CD4-positive, CD25-positive, alpha-beta regulatory T cell (primary cell): Measurements from ENCODE around the gene TMEM87B. TPM values are rescaled to one million over a fixed set of nuclear protein-coding genes. Genes with fewer than 3 reads are reported as not detected.
"Not testable (repeated sequence)": the region's sequence is repeated elsewhere in the genome, so short reads cannot be mapped to it uniquely, and the experiment has no call there.

Experiments used
- ATAC-seq, 2 donors: fragments of 150-1000 bp; cut with Tn5 transposase; one replicate each; pipeline ENCODE4 v1.10.0; 2021; ENCODE audit warnings: low read depth in 2 of 2, moderate number of reproducible peaks in 2 of 2, moderate library complexity in 1 of 2
- DNase-seq, 3 donors: peaks; one replicate each; pipeline versions ENCODE4 v3.0.0 to v3.0.0-alpha.2; 2012 to 2022; ENCODE audit warnings: mixed read lengths in 1 of 3
- H3K27ac ChIP-seq: one replicate; pipeline ENCODE4 v1.7.0; 2013; ENCODE audit warnings: mild to moderate bottlenecking, low read length; ENCODE audit not compliant: insufficient read depth, poor library complexity, severe bottlenecking
- H3K27me3 ChIP-seq: one replicate; pipeline ENCODE4 v1.7.0; 2013; ENCODE audit warnings: low read length; ENCODE audit not compliant: control insufficient read depth, insufficient read depth
- H3K36me3 ChIP-seq: one replicate; pipeline ENCODE4 v1.7.0; 2013; ENCODE audit warnings: mild to moderate bottlenecking, low read length, moderate library complexity; ENCODE audit not compliant: control insufficient read depth, insufficient read depth
- H3K4me1 ChIP-seq: 2 replicates; pipeline ENCODE4 v1.7.0; 2013; ENCODE audit warnings: mild to moderate bottlenecking, low read length; ENCODE audit not compliant: insufficient read depth, control insufficient read depth, poor library complexity, severe bottlenecking
- H3K4me3 ChIP-seq: one replicate; pipeline ENCODE4 v1.7.0; 2013; ENCODE audit warnings: low read depth, mild to moderate bottlenecking, low read length, moderate library complexity
- H3K9me3 ChIP-seq, 2 experiments: 1 replicate in 1 of 2; 2 replicates in 1 of 2; pipeline ENCODE4 v1.7.0; 2013; ENCODE audit warnings: low read length in 2 of 2, mild to moderate bottlenecking in 1 of 2, moderate library complexity in 1 of 2; ENCODE audit not compliant: control insufficient read depth in 2 of 2
- H3K27ac Mint-ChIP-seq, 3 donors: one replicate each; pipeline ENCODE4 v1.8.0; 2020 to 2022; ENCODE audit warnings: mild to moderate bottlenecking in 3 of 3, mixed read lengths in 3 of 3, moderate library complexity in 2 of 3
- H3K27me3 Mint-ChIP-seq: one replicate; pipeline ENCODE4 v1.8.0; 2022; ENCODE audit warnings: mild to moderate bottlenecking, mixed read lengths
- H3K36me3 Mint-ChIP-seq: one replicate; pipeline ENCODE4 v1.8.0; 2020; ENCODE audit warnings: mixed read lengths
- H3K4me1 Mint-ChIP-seq, 4 donors: one replicate each; pipeline ENCODE4 v1.8.0; 2020 to 2022; ENCODE audit warnings: mixed read lengths in 4 of 4, mild to moderate bottlenecking in 1 of 4
- H3K4me3 Mint-ChIP-seq, 4 donors: one replicate each; pipeline ENCODE4 v1.8.0; 2020 to 2022; ENCODE audit warnings: mild to moderate bottlenecking in 4 of 4, mixed read lengths in 4 of 4, moderate library complexity in 3 of 4
- H3K9me3 Mint-ChIP-seq, 7 donors: one replicate each; pipeline ENCODE4 v1.8.0; 2020 to 2022; ENCODE audit warnings: mixed read lengths in 7 of 7, mild to moderate bottlenecking in 3 of 7, moderate library complexity in 2 of 7
- polyA plus RNA-seq, 4 donors: library from polyadenylated mRNA; unstranded; fragments of 300-500 nt; fragmentation: Illumina TruSeq; gene quantifications; one replicate each; pipeline ENCODE4 v1.2.3, GENCODE V29; 2021
- total RNA-seq: library from RNA; stranded (reverse); gene quantifications from one replicate; pipeline ENCODE4 v1.2.3, GENCODE V29; 2022

TMEM87B gene
- total and polyA plus RNA-seq, 5 donors from 2014 or later: 9.1 to 24.6 (median 12.2) TPM

- H3K36me3 Mint-ChIP-seq: no peaks in the 10 kb centered on the region
- H3K27ac ChIP-seq: no peak overlapping the region
- no peak overlapping the region for H3K4me3 ChIP-seq
- ATAC-seq (no peak), DNase-seq (no peak)
- H3K4me1 Mint-ChIP-seq: peaks cover 0 to 7% (median 0%) of the 10 kb centered on the region in 4 donors
- H3K27ac Mint-ChIP-seq: no peak overlapping the region
- H3K9me3 ChIP-seq: peaks cover 0 to 5% of the 10 kb centered on the region in 2 experiments
- peaks cover under 1 to 17% (median 6%) of the 10 kb centered on the region in 7 donors for H3K9me3 Mint-ChIP-seq
- peaks cover 2% of the 10 kb centered on the region for H3K27me3 ChIP-seq
- peaks cover 20% of the 10 kb centered on the region for H3K27me3 Mint-ChIP-seq
- no peak overlapping the region for H3K4me3 Mint-ChIP-seq
- no peaks in the 10 kb centered on the region for H3K4me1 ChIP-seq
- H3K36me3 ChIP-seq: no peaks in the 10 kb centered on the region
These were observed 20.1 kb upstream of the TMEM87B start for GRCh38 chr2:112034924-112035323.

GRCh38 chr2:112035786-112036185, 19.3 kb upstream of the TMEM87B start:
- no peaks in the 10 kb centered on the region for H3K36me3 ChIP-seq
- H3K27me3 ChIP-seq: peaks cover 2% of the 10 kb centered on the region
- Mint-ChIP-seq H3K4me3 (no peak overlapping the region), H3K4me1 (peaks cover 0 to 7% (median 0%) of the 10 kb centered on the region in 4 donors), H3K36me3 (no peaks in the 10 kb centered on the region), H3K27me3 (peaks cover 21% of the 10 kb centered on the region), H3K27ac (no peak overlapping the region), H3K9me3 (peaks cover 0 to 19% (median 6%) of the 10 kb centered on the region in 7 donors)
- H3K27ac ChIP-seq: no peak overlapping the region
- ATAC-seq (no peak), DNase-seq (no peak)
- no peaks in the 10 kb centered on the region for H3K4me1 ChIP-seq
- H3K9me3 ChIP-seq: peaks cover 0 to 5% of the 10 kb centered on the region in 2 experiments
- no peak overlapping the region for H3K4me3 ChIP-seq

- not testable (repeated sequence) for H3K4me3 Mint-ChIP-seq, H3K27ac Mint-ChIP-seq, H3K9me3 ChIP-seq, H3K36me3 ChIP-seq, H3K27me3 ChIP-seq, H3K36me3 Mint-ChIP-seq, H3K4me3 ChIP-seq, DNase-seq, H3K27ac ChIP-seq, ATAC-seq, H3K4me1 ChIP-seq, H3K4me1 Mint-ChIP-seq
- Mint-ChIP-seq H3K9me3 (peaks cover 0 to 21% (median 5%) of the 10 kb centered on the region in 7 donors), H3K27me3 (peaks cover 19% of the 10 kb centered on the region)
These were observed 15.5 kb upstream of the TMEM87B start for GRCh38 chr2:112039556-112039955.

GRCh38 chr2:112040066-112040465, 15.0 kb upstream of the TMEM87B start:
- H3K36me3 ChIP-seq, H3K27ac ChIP-seq, H3K9me3 ChIP-seq, H3K27me3 ChIP-seq, H3K4me3 Mint-ChIP-seq, DNase-seq, H3K4me1 Mint-ChIP-seq, H3K4me1 ChIP-seq, H3K4me3 ChIP-seq, H3K36me3 Mint-ChIP-seq, H3K27ac Mint-ChIP-seq, ATAC-seq: not testable (repeated sequence)
- Mint-ChIP-seq H3K27me3 (peaks cover 21% of the 10 kb centered on the region), H3K9me3 (peaks cover 0 to 19% (median 3%) of the 10 kb centered on the region in 7 donors)

GRCh38 chr2:112041460-112041859, 13.6 kb upstream of the TMEM87B start:
- H3K4me3 Mint-ChIP-seq, H3K36me3 ChIP-seq, H3K4me1 ChIP-seq, H3K27ac ChIP-seq, H3K4me1 Mint-ChIP-seq, H3K27me3 ChIP-seq, H3K27ac Mint-ChIP-seq, H3K4me3 ChIP-seq, H3K36me3 Mint-ChIP-seq, ATAC-seq, DNase-seq, H3K9me3 ChIP-seq: not testable (repeated sequence)
- peaks cover 23% of the 10 kb centered on the region for H3K27me3 Mint-ChIP-seq
- H3K9me3 Mint-ChIP-seq: peaks cover 2 to 21% (median 6%) of the 10 kb centered on the region in 7 donors

- peaks cover 0 to 4% of the 10 kb centered on the region in 2 experiments for H3K9me3 ChIP-seq
- Mint-ChIP-seq H3K4me1 (peaks cover 0 to 5% (median 0%) of the 10 kb centered on the region in 4 donors), H3K4me3 (no peak overlapping the region), H3K36me3 (no peaks in the 10 kb centered on the region), H3K27me3 (peaks cover 17% of the 10 kb centered on the region), H3K27ac (no peak overlapping the region), H3K9me3 (peaks cover 0 to 6% (median 4%) of the 10 kb centered on the region in 7 donors)
- no peak for DNase-seq
- no peaks in the 10 kb centered on the region for H3K4me1 ChIP-seq
- ATAC-seq: no peak
- no peaks in the 10 kb centered on the region for H3K27me3 ChIP-seq
- no peak overlapping the region for H3K27ac ChIP-seq
- H3K36me3 ChIP-seq: no peaks in the 10 kb centered on the region
- H3K4me3 ChIP-seq: no peak overlapping the region
These were observed 9.5 kb upstream of the TMEM87B start for GRCh38 chr2:112045446-112046014.

- no peaks in the 10 kb centered on the region for H3K4me1 ChIP-seq
- H3K27me3 ChIP-seq: no peaks in the 10 kb centered on the region
- DNase-seq: no peak
- H3K27ac ChIP-seq: no peak overlapping the region
- no peak overlapping the region for H3K4me3 Mint-ChIP-seq
- H3K4me3 ChIP-seq: no peak overlapping the region
- peaks cover 14% of the 10 kb centered on the region for H3K27me3 Mint-ChIP-seq
- H3K36me3 Mint-ChIP-seq: no peaks in the 10 kb centered on the region
- no peaks in the 10 kb centered on the region for H3K36me3 ChIP-seq
- peaks cover 0 to 5% (median 0%) of the 10 kb centered on the region in 4 donors for H3K4me1 Mint-ChIP-seq
- H3K9me3 ChIP-seq: peaks cover 0 to 4% of the 10 kb centered on the region in 2 experiments
- no peak overlapping the region for H3K27ac Mint-ChIP-seq
- no peak for ATAC-seq
- peaks cover 0 to 6% (median 4%) of the 10 kb centered on the region in 7 donors for H3K9me3 Mint-ChIP-seq
These were observed 8.8 kb upstream of the TMEM87B start for GRCh38 chr2:112046231-112046630.
